PC-9 (cell line): ENCODE results near the gene HCAR1. TPM values are rescaled to one million over a fixed set of nuclear protein-coding genes. Genes with fewer than 3 reads are reported as not detected.

ENCODE experiments used
- Bru-seq: library from RNA; stranded (reverse); fragments of 400-500 nt; gene quantifications from one replicate; lab custom pipeline; 2021; lab: Mats Ljungman, UMichigan
- BruChase-seq, 2 experiments: library from RNA; stranded (reverse); fragments of 400-500 nt; gene quantifications; one replicate each; lab custom pipeline; 2021; lab: Mats Ljungman, UMichigan
- BruUV-seq: library from RNA; stranded (reverse); fragments of 400-500 nt; replicated peaks from 2 replicates; lab custom pipeline; 2021; lab: Mats Ljungman, UMichigan
- CTCF ChIA-PET: fragments of 300-600 bp; sonication (Branson Sonifier 250); formaldehyde crosslinking; loops from one replicate; lab custom pipeline; 2022; ENCODE audit warnings: antibody characterized with exemption; lab: Charles Lee
- POLR2A ChIA-PET: fragments of 300-600 bp; sonication (Branson Sonifier 250); formaldehyde crosslinking; loops from one replicate; lab custom pipeline; 2022; ENCODE audit warnings: antibody characterized with exemption; ENCODE audit not compliant: unreplicated experiment; lab: Charles Lee
- DNase-seq, 2 experiments: peaks; one replicate each; pipeline versions ENCODE4 v3.0.0 to v3.0.0-alpha.2; 2015 to 2022; ENCODE audit warnings: mixed read lengths in 1 of 2
- H2AFZ ChIP-seq: fragments of 200-600 bp; sonication (generic); 2 replicates; pipeline ENCODE4 v1.8.1; 2017; ENCODE audit warnings: antibody characterized with exemption
- H3F3A ChIP-seq: fragments of 200-600 bp; sonication (generic); 2 replicates; pipeline ENCODE4 v1.8.1; 2017; ENCODE audit warnings: antibody characterized with exemption, mild to moderate bottlenecking, low read depth; ENCODE audit not compliant: insufficient read depth
- H3K27ac ChIP-seq: fragments of 200-600 bp; sonication (generic); 2 replicates; pipeline ENCODE4 v1.6.1; 2016; ENCODE audit warnings: mixed run types
- H3K27me3 ChIP-seq: fragments of 200-600 bp; sonication (generic); 2 replicates; pipeline ENCODE4 v1.6.1; 2016; ENCODE audit warnings: low read depth, mixed run types; ENCODE audit not compliant: insufficient read depth
- H3K36me3 ChIP-seq: fragments of 200-600 bp; sonication (generic); 2 replicates; pipeline ENCODE4 v1.6.1; 2016; ENCODE audit warnings: low read depth, mixed run types
- H3K4me1 ChIP-seq: fragments of 200-600 bp; sonication (generic); replicated peaks from 2 replicates; pipeline ENCODE4 v1.6.1; 2016; ENCODE audit warnings: mixed run types; ENCODE audit not compliant: insufficient read depth
- H3K4me2 ChIP-seq: fragments of 200-600 bp; sonication (generic); 2 replicates; pipeline ENCODE4 v1.6.1; 2017; ENCODE audit warnings: mixed run types
- H3K4me3 ChIP-seq: fragments of 200-600 bp; sonication (generic); 2 replicates; pipeline ENCODE4 v1.6.1; 2016; ENCODE audit warnings: mixed run types
- H3K79me2 ChIP-seq: fragments of 200-600 bp; sonication (generic); 2 replicates; pipeline ENCODE4 v1.6.1; 2017; ENCODE audit warnings: low read depth, mixed run types
- H3K9me2 ChIP-seq: fragments of 200-600 bp; sonication (generic); 2 replicates; pipeline ENCODE4 v1.8.1; 2017; ENCODE audit warnings: mild to moderate bottlenecking; ENCODE audit not compliant: insufficient read depth
- H3K9me3 ChIP-seq: fragments of 200-600 bp; sonication (generic); 2 replicates; pipeline ENCODE4 v1.8.1; 2016; ENCODE audit warnings: low read depth; ENCODE audit not compliant: insufficient read depth
- H4K20me1 ChIP-seq: fragments of 200-600 bp; sonication (generic); 2 replicates; pipeline ENCODE4 v1.8.1; 2017; ENCODE audit not compliant: insufficient read depth
- CTCF ChIP-seq: fragments of 200-600 bp; sonication (generic); conservative IDR thresholded peaks from 2 replicates; pipeline ENCODE4 v1.6.1; 2017; ENCODE audit warnings: mixed run types, antibody characterized with exemption, mild to moderate bottlenecking, moderate library complexity
- EZH2 ChIP-seq: fragments of 200-600 bp; sonication (generic); IDR thresholded peaks from 2 replicates; pipeline ENCODE4 v1.8.0; 2017; ENCODE audit warnings: antibody characterized with exemption, low read depth
- intact Hi-C: fragments of 100-400 bp; cut with micrococcal nuclease; formaldehyde crosslinking; loops from one replicate; pipeline ENCODE4 v1.10.0; 2022; ENCODE audit not compliant: unreplicated experiment
- long read RNA-seq: library from polyadenylated mRNA; stranded (forward); transcript quantifications from one replicate; pipeline ENCODE4 v2.0.0, GENCODE V29; 2022
- total RNA-seq: library from RNA; stranded (reverse); gene quantifications from 2 replicates; pipeline ENCODE4 v1.2.3, GENCODE V29; 2021

HCAR1 gene
- total RNA-seq (4.2 and 5.2 TPM in 2 replicates), Bru-seq, nascent RNA (percentile 42 among the genes with signal in this experiment), BruChase-seq, experiment 1, labeled RNA remaining after a 2-hour chase (percentile 72 among the genes with signal in this experiment), BruChase-seq, experiment 2, labeled RNA remaining after a 6-hour chase (percentile 72 among the genes with signal in this experiment)
- long read RNA-seq, full-length matches to known transcripts = 3 of 3 reads
- long read RNA-seq, partial matches to known transcripts = 0 of 3 reads
- long read RNA-seq, other reads (novel, unspliced or antisense) = 0 of 3 reads

GRCh38 chr12:122730215-122731014 is at the start of gene HCAR1:
HCAR1 (minus strand) TSS chr12:122730844; CDS start chr12:122730339, 505 bp downstream.
- no TSS peak for BruUV-seq
- Histone ChIP-seq H3K27me3 (no peaks in the 10 kb centered on the region), H2AFZ (peak within 1 kb of the TSS; percentile 87), H3K4me1 (peaks cover 37% of the 10 kb centered on the region), H3K9me2 (no peaks in the 10 kb centered on the region), H3F3A (peaks cover 47% of the 10 kb centered on the region), H3K9me3 (no peaks in the 10 kb centered on the region), H3K27ac (peak within 1 kb of the TSS; percentile 61), H4K20me1 (no peaks in the 10 kb centered on the region), H3K4me2 (peak within 1 kb of the TSS; percentile 82), H3K4me3 (peak within 1 kb of the TSS; percentile 77), H3K36me3 (no peaks in the 10 kb centered on the region), H3K79me2 (peaks cover 54% of the 10 kb centered on the region)
- POLR2A ChIA-PET = interaction anchor here (0.7 kb wide), 1 partner anchor 38 kb away, joined by 5 read pairs; no protein-coding TSS in a partner anchor
- intact Hi-C loops = no loop called here
- DNase-seq = peak; percentile 23 to 58
- CTCF ChIA-PET = no interaction called here
- TF ChIP-seq CTCF = no peak
- no peak for TF ChIP-seq EZH2

- peaks cover 10% of the 10 kb centered on the region for H3F3A ChIP-seq
- H3K79me2 ChIP-seq = peaks cover 81% of the 10 kb centered on the region
- intact Hi-C loops = no loop called here
- no peak overlapping the region for H3K4me2 ChIP-seq
- peaks cover 13% of the 10 kb centered on the region for H3K4me1 ChIP-seq
- TF ChIP-seq CTCF (no peak), EZH2 (no peak)
- DNase-seq = no peak
- H4K20me1 ChIP-seq = peaks cover 27% of the 10 kb centered on the region
- H3K9me3 ChIP-seq = no peaks in the 10 kb centered on the region
- H3K27me3 ChIP-seq = no peaks in the 10 kb centered on the region
- H3K4me3 ChIP-seq = no peak overlapping the region
- ChIA-PET CTCF (no interaction called here), POLR2A (no interaction called here)
- H3K36me3 ChIP-seq = peaks cover 61% of the 10 kb centered on the region
- H3K27ac ChIP-seq = no peak overlapping the region
- BruUV-seq = no TSS peak
- H3K9me2 ChIP-seq = no peaks in the 10 kb centered on the region
- no peak overlapping the region for H2AFZ ChIP-seq
Observed at GRCh38 chr12:122757568-122757967, 26.9 kb upstream of the HCAR1 start.

GRCh38 chr12:122754790-122755189 is 24.1 kb upstream of the HCAR1 start:
- Histone ChIP-seq H3K4me2 (peak overlapping the region; percentile 84; the same call in 1 of the 2 replicates), H3K4me1 (peaks cover 25% of the 10 kb centered on the region), H3F3A (peaks cover 17% of the 10 kb centered on the region), H3K9me2 (no peaks in the 10 kb centered on the region), H3K79me2 (peaks cover 61% of the 10 kb centered on the region), H3K27me3 (no peaks in the 10 kb centered on the region), H2AFZ (no peak overlapping the region), H3K27ac (no peak overlapping the region), H3K9me3 (no peaks in the 10 kb centered on the region), H4K20me1 (peaks cover 8% of the 10 kb centered on the region; the same call in 1 of the 2 replicates), H3K36me3 (peaks cover 43% of the 10 kb centered on the region), H3K4me3 (no peak overlapping the region)
- ChIA-PET CTCF (no interaction called here), POLR2A (interaction anchor here (0.7 kb wide), 1 partner anchor 117 kb away, joined by 3 read pairs; no protein-coding TSS in a partner anchor)
- no TSS peak for BruUV-seq
- no peak for DNase-seq
- TF ChIP-seq EZH2 = no peak
- TF ChIP-seq CTCF = no peak
- intact Hi-C loops = no loop called here
